Measurements from ENCODE around the gene CAMK2A.

DNA sequence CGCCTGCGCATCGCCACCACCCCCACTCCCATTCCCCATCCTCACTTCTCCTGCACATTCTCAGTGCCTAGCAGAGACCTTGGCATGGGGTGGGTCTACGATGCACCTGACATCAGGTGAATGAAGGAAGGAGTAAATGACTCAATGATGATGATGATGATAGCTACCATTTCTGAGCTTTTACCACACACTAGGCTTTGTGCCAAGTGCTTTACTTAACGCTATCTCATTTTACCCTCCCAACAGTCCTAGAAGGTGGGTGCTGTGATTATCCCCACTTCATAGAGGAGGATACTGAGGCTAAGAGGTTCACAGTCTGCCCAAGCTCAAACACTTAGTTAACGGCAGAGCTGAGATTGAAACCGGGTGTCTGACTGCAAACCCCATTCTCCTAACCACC, 27.1 kb downstream of the CAMK2A start:
- TF ChIP-seq EZH2 (IDR thresholded peaks at IDR 0.05; ENCODE audit: insufficient read depth, poor library complexity, severe bottlenecking) (no peak), EZH2phosphoT487 (IDR thresholded peaks at IDR 0.05; ENCODE audit: insufficient read depth, low read depth) (no peak)
